Esophagus squamous epithelium (tissue), 5 donors: Measurements from ENCODE around the gene TRIM17. TPM values are rescaled to one million over a fixed set of nuclear protein-coding genes. Genes with fewer than 3 reads are reported as not detected.
A peak's percentile ranks its signal among the peaks of the same experiment; 100 is the strongest.

ENCODE experiments used
- DNase-seq: peaks from one replicate; lab custom pipeline; 2025; lab: John Stamatoyannopoulos, UW
- H3K27ac ChIP-seq, 4 donors: fragments of 200-600 bp; sonication (generic); one replicate each; pipeline ENCODE4 v1.5.1; 2016 to 2019; ENCODE audit warnings: mild to moderate bottlenecking in 1 of 4
- H3K27me3 ChIP-seq, 4 donors: fragments of 200-600 bp; sonication (generic); 1 replicate in 3 of 4; 2 replicates in 1 of 4; pipeline versions ENCODE4 v1.5.1 to v1.6.0; 2017 to 2021; ENCODE audit warnings: antibody characterized with exemption in 1 of 4
- H3K36me3 ChIP-seq, 3 donors: fragments of 200-600 bp; sonication (generic); one replicate each; pipeline ENCODE4 v1.5.1; 2016 to 2019
- H3K4me1 ChIP-seq, 3 donors: fragments of 200-600 bp; sonication (generic); one replicate each; pipeline ENCODE4 v1.5.1; 2017 to 2019
- H3K4me3 ChIP-seq, 4 donors: fragments of 200-600 bp; sonication (generic); 1 replicate in 3 of 4; 2 replicates in 1 of 4; pipeline ENCODE4 v1.5.1; 2016 to 2019; ENCODE audit warnings: mild to moderate bottlenecking in 2 of 4, moderate library complexity in 1 of 4
- H3K9me3 ChIP-seq, 3 donors: fragments of 200-600 bp; sonication (generic); one replicate each; pipeline ENCODE4 v1.5.1; 2016 to 2019
- POLR2A ChIP-seq, 4 donors: fragments of 450-650 bp; IDR thresholded peaks; one replicate each; pipeline ENCODE4 v1.6.1; 2017; ENCODE audit warnings: antibody characterized with exemption in 4 of 4, mild to moderate bottlenecking in 4 of 4, moderate library complexity in 3 of 4
- WGBS, 2 donors: methylation state at CpG; one replicate each; pipeline ENCODE4 v1.1.5; 2018; 5-methylcytosine and 5-hydroxymethylcytosine counted together
- intact Hi-C: fragments of 100-400 bp; cut with DNase I; formaldehyde crosslinking; loops from one replicate; pipeline ENCODE4 v1.15.0; 2022
- total RNA-seq, 4 donors: library from RNA; depleted of rRNA; stranded (reverse); fragments of >200 nt; gene quantifications; one replicate each; pipeline ENCODE4 v1.1.0, GENCODE V29; 2016
- TF ChIP-seq, protein P1 (sequence below), 6 experiments: fragments of 450-650 bp in 4 of 6; fragments of 200-600 bp in 2 of 6; sonication (generic) in 2 of 6; IDR thresholded peaks; one replicate each; pipeline ENCODE4 v1.5.1; 2016 to 2019; ENCODE audit warnings: antibody characterized with exemption in 6 of 6, mild to moderate bottlenecking in 4 of 6, moderate library complexity in 4 of 6
- donor health status: DM: yes; HTN: yes; CAD: no.

Gene TRIM17
- total RNA-seq, 4 donors from 2014 or later, result 0.13 to 3.0 (median 0.99) TPM

DNA sequence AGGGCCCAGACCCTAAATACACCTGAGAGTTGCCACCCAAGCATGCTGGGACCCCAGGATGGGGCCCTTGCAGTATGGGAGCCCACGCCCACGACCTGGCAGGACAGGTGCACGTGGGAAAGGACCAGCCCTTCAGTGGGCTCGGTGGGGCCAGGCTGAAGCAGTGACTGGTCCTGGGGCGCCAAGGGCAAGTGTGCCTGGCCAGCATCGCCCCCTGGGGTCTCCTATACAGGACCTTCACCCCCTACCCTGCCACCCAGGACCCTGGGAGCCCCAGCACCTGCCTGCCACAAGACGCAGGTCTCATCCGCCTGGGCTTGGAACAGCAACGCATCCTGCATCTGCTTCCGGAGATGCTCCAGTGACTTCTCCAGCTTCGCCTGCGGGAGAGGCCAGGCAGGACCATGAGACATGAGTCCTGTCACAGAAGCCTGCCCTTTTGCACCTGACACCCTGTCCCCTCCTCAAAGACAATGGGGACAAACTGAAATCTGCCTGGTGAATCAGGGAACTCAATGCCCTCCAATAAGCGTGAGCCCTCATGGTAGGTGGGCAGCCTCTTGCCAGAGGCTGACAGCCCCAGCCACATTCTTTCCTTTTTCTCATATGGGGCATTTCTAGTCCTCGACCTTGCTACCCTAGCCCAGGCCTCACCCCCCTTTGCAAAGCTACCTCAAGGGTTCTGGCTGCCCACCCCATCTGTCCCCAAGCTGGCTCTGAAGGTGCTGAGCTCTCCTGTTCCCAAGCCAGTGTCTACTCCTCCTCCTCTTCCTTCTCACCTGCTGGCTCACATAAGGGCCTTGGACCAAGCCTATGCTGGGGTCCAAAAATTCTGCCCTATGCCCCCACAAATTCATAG lies 14.7 kb downstream of the TRIM17 start:
- WGBS, 2 donors, result 82 to 94% methylated on average over 4 to 6 of the region's 14 CpGs
- intact Hi-C loops, result no loop called here
- DNase-seq, result no peak

DNA sequence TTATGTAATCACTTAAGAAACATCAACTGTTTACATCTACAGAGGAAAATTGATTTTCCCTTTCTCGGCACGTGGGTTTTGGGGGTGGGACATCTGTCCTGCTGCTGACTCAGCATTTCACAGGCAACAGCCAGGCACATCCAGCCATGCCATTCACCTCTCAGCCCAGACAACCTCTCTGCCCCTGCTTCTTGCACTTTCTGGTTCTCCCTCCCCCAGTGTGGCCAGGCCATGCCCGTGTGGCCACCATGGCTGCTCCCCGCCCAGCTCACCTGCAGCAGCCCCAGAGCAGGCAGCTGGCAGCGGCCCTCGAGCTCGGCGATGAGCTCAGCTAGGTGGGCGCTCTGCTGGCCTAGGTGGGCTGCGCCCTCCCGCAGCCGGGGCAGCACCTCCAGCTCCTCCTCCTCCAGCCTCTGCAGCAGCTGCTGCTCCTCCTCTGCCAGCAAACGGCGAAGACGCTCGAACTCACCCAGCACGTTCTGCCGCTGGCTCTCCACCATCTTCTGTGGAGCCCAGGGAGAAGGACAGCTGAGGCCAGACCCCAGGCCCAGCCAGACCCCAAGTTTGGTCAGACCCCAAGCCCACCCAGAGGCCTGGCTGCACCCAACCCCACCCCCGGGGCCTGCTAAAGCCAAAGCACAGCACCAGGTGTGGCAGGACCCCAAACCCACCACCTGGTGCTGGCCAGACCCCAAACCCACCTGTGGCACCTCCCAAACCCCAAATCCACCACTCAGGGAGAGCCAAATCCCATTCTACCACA lies 15.8 kb downstream of the TRIM17 start:
- no peak for DNase-seq
- Histone ChIP-seq H3K27ac (no peak overlapping the region), H3K4me3 (no peak overlapping the region), H3K4me1 (peaks cover 27 to 52% (median 37%) of the 10 kb centered on the region in 3 donors), H3K36me3 (peaks cover 10 to 76% (median 25%) of the 10 kb centered on the region in 3 donors), H3K9me3 (no peaks in the 10 kb centered on the region), H3K27me3 (no peaks in the 10 kb centered on the region)
- no peak for TF ChIP-seq POLR2A (IDR thresholded peaks at IDR 0.05)
- TF ChIP-seq, protein P1, sequence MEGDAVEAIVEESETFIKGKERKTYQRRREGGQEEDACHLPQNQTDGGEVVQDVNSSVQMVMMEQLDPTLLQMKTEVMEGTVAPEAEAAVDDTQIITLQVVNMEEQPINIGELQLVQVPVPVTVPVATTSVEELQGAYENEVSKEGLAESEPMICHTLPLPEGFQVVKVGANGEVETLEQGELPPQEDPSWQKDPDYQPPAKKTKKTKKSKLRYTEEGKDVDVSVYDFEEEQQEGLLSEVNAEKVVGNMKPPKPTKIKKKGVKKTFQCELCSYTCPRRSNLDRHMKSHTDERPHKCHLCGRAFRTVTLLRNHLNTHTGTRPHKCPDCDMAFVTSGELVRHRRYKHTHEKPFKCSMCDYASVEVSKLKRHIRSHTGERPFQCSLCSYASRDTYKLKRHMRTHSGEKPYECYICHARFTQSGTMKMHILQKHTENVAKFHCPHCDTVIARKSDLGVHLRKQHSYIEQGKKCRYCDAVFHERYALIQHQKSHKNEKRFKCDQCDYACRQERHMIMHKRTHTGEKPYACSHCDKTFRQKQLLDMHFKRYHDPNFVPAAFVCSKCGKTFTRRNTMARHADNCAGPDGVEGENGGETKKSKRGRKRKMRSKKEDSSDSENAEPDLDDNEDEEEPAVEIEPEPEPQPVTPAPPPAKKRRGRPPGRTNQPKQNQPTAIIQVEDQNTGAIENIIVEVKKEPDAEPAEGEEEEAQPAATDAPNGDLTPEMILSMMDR (IDR thresholded peaks at IDR 0.05), result no peak
- intact Hi-C loops, result no loop called here
- 53 to 60% methylated on average over 2 of the region's 19 CpGs for WGBS, 2 donors

More for the DNA sequence above, 14.7 kb downstream of the TRIM17 start:
- Histone ChIP-seq H3K36me3 (peaks cover 0 to 64% (median 13%) of the 10 kb centered on the region in 3 donors), H3K4me3 (no peak overlapping the region), H3K27me3 (no peaks in the 10 kb centered on the region), H3K9me3 (no peaks in the 10 kb centered on the region), H3K27ac (peak overlapping the region; percentile 31 to 65 (median 51)), H3K4me1 (peaks cover 29 to 54% (median 37%) of the 10 kb centered on the region in 3 donors)
- TF ChIP-seq, protein P1 (IDR thresholded peaks at IDR 0.05), result no peak
- TF ChIP-seq POLR2A (IDR thresholded peaks at IDR 0.05), result no peak

DNA sequence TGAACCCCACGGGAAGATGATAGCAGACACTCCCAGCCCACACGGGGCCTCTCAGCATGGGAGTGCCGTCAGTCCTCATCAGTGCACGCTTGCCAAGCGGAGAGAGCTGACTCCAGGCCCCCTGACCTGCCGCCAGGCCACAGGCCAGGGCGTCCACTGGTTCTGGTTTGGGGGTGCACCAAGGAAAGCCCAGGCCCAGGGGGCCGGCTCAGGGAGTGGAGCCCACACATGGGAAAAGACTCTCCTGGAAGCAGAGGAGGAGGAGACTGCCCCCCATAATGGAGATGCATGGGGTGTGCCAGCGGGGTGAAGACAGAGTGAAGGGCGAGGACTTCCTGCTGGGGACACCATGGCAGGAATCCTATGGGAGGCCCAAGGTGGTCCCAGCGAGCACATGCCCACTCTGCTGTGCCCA lies 16.4 kb downstream of the TRIM17 start:
- Histone ChIP-seq H3K9me3 (no peaks in the 10 kb centered on the region), H3K27ac (no peak overlapping the region), H3K36me3 (peaks cover 11 to 82% (median 27%) of the 10 kb centered on the region in 3 donors), H3K4me1 (peaks cover 21 to 46% (median 30%) of the 10 kb centered on the region in 3 donors), H3K4me3 (no peak overlapping the region), H3K27me3 (no peaks in the 10 kb centered on the region)
- TF ChIP-seq, protein P1 (IDR thresholded peaks at IDR 0.05), result no peak
- TF ChIP-seq POLR2A (IDR thresholded peaks at IDR 0.05), result no peak
- DNase-seq, result no peak
- 76 to 100% methylated on average over 2 to 4 of the region's 11 CpGs for WGBS, 2 donors
- intact Hi-C loops, result no loop called here

DNA sequence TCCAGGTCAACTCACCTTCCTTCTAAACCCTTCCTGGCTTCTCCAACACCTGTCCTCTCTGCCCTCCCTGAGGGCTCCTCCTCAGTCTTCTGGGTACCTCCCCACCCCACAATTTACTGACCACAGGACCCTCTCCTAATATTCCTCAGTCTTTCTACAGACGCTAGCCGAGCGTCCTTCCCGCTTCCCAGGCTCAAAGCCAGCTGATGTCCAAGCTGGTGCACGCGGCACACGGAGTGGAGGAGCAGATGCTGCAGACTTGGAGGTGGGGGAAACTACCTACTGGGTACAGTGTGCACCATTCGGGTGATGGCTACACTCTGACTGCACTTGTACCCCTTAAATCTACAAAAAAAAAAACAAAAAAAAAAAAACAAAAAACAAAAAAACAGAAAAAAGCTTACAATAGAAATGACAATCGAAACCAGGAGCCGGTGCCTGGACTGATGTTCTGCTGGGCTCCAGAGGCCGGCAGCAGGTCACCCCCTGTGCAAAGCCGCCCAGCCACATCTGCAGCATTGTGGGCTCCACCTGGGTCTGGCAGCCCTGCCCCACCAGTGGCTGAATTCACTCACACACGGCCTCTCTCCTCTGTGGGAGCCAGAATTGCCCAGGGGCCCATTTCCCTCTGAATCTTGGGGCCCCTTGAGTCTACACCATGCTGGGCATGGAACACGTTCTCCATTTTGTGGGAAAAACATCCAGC lies 17.0 kb downstream of the TRIM17 start:
- Histone ChIP-seq H3K27me3 (no peaks in the 10 kb centered on the region), H3K4me3 (no peak overlapping the region), H3K27ac (no peak overlapping the region), H3K4me1 (peaks cover 16 to 40% (median 25%) of the 10 kb centered on the region in 3 donors), H3K36me3 (peaks cover 15 to 88% (median 30%) of the 10 kb centered on the region in 3 donors), H3K9me3 (no peaks in the 10 kb centered on the region)
- 96 to 97% methylated on average over 5 to 9 of the region's 14 CpGs for WGBS, 2 donors
- TF ChIP-seq POLR2A (IDR thresholded peaks at IDR 0.05), result no peak
- TF ChIP-seq, protein P1 (IDR thresholded peaks at IDR 0.05), result no peak
- DNase-seq, result no peak
- intact Hi-C loops, result loop anchor here (10.0 kb wide), 1 partner anchor 275 kb away; no protein-coding TSS in a partner anchor
